ENCODE measurements around the gene LRRC36.
A peak's percentile ranks its signal among the peaks of the same experiment; 100 is the strongest.

LRRC36 gene

GRCh38 chr16:67392301-67393059 is 65.9 kb downstream of the LRRC36 start:
- DNase-seq, result no peak

GRCh38 chr16:67393111-67393787 is 66.6 kb downstream of the LRRC36 start, which contains the start of gene TPPP3:
TSS of gene TPPP3 (minus strand) at chr16:67393498. CDS start at chr16:67391111, 2,387 bp downstream.
- DNase-seq, result peak; percentile 56

GRCh38 chr16:67393788-67394154 is 67.2 kb downstream of the LRRC36 start:
- no peak for DNase-seq

- no peak for DNase-seq
Observed at GRCh38 chr16:67394155-67395104, 67.8 kb downstream of the LRRC36 start.

- DNase-seq, result no peak
Observed at GRCh38 chr16:67395105-67395457, 68.5 kb downstream of the LRRC36 start.

GRCh38 chr16:67395458-67396158 is 69.0 kb downstream of the LRRC36 start:
- peak; percentile 78 for DNase-seq

- DNase-seq, result peak; percentile 62
Observed at GRCh38 chr16:67396159-67397035, 69.8 kb downstream of the LRRC36 start.

GRCh38 chr16:67397036-67397801 is 70.6 kb downstream of the LRRC36 start:
- DNase-seq, result no peak

GRCh38 chr16:67397812-67398545 is 71.4 kb downstream of the LRRC36 start:
- no peak for DNase-seq

- no peak for DNase-seq
Observed at GRCh38 chr16:67398546-67399217, 72.1 kb downstream of the LRRC36 start.

GRCh38 chr16:67399218-67399733 is 72.7 kb downstream of the LRRC36 start:
- no peak for DNase-seq

GRCh38 chr16:67399749-67400704 is 73.4 kb downstream of the LRRC36 start:
- DNase-seq, result no peak

GRCh38 chr16:67400901-67401300 is 74.3 kb downstream of the LRRC36 start:
- no peak for DNase-seq

GRCh38 chr16:67403976-67404555 is 77.5 kb downstream of the LRRC36 start:
- DNase-seq, result no peak

GRCh38 chr16:67404740-67405226 is 78.2 kb downstream of the LRRC36 start:
- DNase-seq, result no peak

- no peak for DNase-seq
Observed at GRCh38 chr16:67405336-67405735, 78.7 kb downstream of the LRRC36 start.
